Stimulated activated CD4-positive, alpha-beta T cell treated with anti-CD3 and anti-CD28 coated beads, Interleukin-4, amount 100 ng/mL, for 24 hours (primary cell): ENCODE results near the gene USP43.
"Not testable (repeated sequence)": the region's sequence is repeated elsewhere in the genome, so short reads cannot be mapped to it uniquely, and the experiment has no call there.

Experiments used
- DNase-seq: peaks from one replicate; pipeline ENCODE4 v3.0.0-alpha.2; 2020

The USP43 gene, protein sequence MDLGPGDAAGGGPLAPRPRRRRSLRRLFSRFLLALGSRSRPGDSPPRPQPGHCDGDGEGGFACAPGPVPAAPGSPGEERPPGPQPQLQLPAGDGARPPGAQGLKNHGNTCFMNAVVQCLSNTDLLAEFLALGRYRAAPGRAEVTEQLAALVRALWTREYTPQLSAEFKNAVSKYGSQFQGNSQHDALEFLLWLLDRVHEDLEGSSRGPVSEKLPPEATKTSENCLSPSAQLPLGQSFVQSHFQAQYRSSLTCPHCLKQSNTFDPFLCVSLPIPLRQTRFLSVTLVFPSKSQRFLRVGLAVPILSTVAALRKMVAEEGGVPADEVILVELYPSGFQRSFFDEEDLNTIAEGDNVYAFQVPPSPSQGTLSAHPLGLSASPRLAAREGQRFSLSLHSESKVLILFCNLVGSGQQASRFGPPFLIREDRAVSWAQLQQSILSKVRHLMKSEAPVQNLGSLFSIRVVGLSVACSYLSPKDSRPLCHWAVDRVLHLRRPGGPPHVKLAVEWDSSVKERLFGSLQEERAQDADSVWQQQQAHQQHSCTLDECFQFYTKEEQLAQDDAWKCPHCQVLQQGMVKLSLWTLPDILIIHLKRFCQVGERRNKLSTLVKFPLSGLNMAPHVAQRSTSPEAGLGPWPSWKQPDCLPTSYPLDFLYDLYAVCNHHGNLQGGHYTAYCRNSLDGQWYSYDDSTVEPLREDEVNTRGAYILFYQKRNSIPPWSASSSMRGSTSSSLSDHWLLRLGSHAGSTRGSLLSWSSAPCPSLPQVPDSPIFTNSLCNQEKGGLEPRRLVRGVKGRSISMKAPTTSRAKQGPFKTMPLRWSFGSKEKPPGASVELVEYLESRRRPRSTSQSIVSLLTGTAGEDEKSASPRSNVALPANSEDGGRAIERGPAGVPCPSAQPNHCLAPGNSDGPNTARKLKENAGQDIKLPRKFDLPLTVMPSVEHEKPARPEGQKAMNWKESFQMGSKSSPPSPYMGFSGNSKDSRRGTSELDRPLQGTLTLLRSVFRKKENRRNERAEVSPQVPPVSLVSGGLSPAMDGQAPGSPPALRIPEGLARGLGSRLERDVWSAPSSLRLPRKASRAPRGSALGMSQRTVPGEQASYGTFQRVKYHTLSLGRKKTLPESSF

DNA sequence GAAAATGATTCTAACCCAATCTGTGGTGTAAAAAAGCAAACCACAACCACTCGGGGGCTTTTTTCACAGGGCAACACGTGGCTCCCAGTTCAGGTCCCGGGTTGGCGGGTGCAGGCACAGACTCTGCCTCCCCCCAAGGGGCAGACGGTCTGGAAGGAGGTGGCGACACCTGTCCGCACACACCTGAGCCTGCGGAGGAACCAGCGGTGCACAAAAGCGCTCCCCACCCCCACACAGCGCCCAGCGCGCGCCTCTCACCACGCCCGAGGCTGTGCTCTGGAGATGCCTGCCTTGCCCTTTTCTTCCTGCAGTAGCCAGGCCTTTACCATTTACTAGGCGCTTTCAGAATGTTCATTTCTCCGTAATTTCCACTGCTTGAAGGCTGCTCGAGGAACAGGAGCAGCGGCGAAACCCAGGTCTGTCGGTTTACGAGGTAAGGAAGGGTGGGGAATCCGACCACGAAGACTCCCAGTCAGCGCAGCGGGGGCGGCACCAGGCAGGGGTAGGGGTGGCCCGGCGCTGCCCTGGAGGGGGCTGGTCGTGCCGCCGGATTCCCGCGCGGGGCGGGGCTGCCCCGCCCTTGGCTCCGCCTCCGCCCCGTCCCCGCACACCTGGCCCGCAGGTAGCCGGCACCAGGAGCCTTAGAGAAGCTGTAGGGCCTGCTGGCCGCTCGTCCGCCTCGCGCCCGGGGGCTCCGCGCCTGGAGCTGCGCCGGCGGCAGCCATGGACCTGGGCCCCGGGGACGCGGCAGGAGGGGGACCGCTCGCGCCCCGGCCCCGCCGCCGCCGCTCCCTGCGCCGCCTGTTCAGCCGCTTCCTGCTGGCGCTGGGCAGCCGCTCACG is at the start of gene USP43:
Gene USP43, plus strand, starts transcription at position 608 of the 842 bp plus-strand sequence. Its CDS starts 116 bp downstream, at position 724.
- DNase-seq, result no peak

DNA sequence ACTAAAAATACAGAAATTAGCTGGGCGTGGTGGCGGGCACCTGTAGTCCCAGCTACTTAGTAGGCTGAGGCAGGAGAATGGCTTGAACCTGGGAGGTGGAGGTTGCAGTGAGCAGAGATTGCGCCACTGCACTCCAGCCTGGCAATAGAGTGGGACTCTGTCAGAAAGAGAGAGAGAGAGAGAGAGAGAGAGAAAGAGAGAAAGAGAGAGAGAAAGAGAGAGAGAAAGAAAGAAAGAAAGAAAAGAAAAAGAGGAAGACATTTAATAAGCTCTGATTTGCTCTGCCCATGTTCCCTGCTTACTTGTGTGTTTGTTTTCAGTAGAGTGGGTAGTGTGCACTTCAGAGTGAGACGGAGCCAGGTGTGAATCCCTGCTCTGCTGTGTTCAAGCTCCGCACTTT is 47.7 kb upstream of the USP43 start:
- not testable (repeated sequence) for DNase-seq

DNA sequence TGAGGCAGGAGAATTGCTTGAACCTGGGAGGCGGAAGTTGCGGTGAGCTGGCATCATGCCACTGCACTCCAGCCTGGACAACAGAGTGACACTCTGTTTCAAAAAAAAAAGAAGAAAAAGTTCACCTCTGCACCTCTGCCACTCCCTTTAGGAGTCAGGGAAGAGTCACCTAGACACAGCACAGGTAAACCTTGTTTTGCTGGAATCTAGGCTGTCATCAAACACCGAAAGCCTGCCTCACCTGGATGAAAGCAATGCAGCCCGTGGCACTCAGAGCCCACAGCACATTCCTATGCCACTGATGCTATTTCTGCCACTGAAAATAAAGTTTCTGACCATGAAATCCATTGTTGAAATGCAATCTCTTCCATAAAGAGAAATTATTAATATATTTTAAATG is 46.7 kb upstream of the USP43 start:
- no peak for DNase-seq

DNA sequence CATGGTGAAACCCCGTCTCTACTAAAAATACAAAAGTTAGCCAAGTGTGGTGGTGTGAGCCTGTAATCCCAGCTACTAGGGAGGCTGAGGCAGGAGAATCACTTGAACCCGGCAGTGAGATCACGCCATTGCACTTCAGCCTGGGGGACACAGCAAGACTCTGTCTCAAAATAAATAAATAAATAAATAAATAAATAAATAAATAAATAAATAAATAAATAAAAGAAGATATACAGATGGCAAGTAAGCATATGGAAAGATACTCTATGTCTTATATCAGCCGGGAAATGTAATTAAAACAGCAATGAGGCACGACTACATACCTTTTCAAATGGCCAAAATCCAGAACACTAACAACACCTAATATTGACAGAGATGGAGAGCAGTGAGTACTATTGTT is 40.7 kb upstream of the USP43 start:
- DNase-seq, result not testable (repeated sequence)

DNA sequence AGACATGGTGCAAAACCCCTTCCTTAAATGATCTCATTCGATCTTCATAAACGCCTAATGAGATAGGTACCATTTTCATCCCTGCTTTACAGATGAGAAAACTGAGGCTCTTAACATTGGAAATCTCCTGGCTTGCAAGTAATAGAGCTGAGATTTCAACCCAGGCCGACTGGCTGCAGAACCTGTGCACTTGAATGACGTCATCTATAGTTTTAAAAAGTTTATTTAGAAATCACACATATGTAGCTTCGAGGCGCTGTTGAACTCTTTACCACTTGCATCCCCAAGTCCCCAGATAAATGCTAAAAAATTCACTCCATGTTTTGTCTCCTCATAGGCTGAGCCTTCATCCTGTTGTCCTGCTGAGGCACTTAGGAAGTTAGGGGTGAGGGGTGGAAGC is 38.9 kb upstream of the USP43 start:
- DNase-seq, result no peak

DNA sequence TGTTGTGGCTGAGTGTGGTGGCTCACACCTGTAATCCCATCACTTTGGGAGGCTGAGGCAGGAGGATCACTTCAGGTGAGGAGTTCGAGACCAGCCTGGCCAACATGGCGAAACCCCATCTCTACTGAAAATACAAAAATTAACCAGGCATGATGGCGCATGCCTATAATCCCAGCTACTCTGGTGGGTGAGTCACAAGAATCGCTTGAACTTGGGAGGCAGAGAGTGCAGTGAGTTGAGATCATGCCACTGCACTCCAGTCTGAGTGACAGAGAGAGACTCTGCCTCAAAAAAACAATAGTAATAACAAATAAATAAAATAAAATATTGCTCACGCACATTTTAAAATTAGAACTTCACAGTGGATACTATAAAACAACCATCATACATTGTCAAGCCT is 38.3 kb upstream of the USP43 start:
- not testable (repeated sequence) for DNase-seq

DNA sequence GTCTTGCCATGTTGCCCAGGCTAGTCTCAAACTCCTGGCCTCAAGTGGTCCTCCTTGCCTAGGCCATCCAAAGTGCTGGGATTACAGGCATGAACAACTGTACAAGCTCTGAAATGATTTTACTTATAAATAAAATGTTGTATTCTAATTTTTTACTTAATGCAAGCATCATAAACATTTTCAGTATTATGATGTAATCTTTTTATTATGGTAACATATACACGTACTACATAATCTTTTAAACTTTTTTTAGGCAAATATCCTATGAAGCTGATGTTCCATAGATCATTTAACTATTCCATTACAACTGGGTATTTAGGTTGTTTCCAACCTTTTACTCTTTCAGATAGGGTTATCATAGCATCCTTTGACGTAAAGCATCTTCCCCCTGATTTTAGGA is 33.8 kb upstream of the USP43 start:
- no peak for DNase-seq

DNA sequence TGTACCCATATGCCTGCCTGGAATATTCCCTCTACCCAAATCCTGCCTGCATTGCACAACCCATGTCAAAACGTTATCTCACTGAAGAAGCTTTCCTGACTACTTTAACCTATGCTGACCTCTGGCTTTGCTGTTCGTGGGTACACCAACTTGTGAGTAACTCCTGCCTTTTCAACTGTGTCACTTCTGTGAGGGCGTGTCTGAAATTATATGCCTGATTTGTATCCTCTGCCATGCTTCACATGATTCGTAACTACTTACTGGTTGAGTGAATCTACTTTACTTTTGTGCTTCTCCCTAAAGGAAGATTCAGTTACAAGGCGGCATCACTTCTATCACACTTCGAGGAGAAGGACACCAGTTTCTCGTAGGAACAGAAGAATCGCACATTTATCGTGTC is 33.3 kb upstream of the USP43 start:
- no peak for DNase-seq

DNA sequence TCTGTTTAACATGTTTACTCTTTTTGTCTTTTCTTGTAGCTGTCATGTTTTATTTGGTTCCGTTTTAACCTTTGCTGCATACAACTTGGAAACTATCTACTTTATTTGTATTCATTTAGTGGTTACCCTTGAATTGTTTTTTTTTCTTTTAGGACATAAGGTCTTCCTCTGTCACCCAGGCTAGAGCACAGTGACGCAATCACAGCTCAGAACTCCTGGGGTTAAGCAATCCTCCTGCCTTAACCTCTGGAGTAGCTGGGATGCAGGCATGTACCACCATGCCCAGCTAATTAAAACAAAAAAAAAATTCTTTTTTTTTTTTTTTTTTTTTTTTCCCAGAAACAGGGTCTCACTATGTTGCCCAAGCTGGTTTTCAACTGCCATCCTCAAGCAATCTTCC is 29.8 kb upstream of the USP43 start:
- DNase-seq, result no peak

DNA sequence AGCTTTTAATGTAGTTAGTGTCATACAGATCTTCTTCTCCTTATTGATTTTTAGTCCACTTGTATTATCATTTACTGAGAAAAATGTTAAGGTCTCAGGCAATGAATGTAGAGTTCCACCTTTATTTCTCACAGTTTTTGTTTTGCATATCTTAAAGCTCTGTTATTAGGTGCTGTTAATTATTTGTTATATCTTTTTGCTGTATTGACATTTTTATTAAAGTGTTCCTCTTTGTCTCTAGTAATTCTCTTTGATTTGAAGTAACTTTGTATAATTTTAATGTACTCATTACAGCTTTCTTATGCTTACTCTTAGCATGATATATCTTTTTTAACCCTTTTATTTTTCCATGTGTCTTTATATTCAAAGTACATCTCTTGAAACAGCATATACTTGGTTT is 22.4 kb upstream of the USP43 start:
- DNase-seq, result no peak

DNA sequence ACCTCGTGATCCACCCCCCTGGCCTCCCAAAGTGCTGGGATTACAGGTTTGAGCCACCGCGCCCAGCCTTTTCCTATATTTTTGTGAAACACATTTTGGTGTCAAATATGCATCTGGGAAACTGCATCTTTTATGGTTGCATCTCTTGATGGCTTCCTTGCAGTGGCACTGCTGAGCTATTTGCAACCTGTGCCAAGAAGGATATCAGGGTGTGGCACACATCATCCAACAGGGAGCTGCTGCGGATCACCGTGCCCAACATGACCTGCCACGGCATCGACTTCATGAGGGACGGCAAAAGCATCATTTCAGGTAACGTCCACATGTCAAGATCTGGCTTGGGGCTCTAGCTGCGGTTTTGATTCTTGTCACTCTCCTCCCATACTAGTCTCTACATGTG is 16.8 kb upstream of the USP43 start:
- DNase-seq, result no peak

DNA sequence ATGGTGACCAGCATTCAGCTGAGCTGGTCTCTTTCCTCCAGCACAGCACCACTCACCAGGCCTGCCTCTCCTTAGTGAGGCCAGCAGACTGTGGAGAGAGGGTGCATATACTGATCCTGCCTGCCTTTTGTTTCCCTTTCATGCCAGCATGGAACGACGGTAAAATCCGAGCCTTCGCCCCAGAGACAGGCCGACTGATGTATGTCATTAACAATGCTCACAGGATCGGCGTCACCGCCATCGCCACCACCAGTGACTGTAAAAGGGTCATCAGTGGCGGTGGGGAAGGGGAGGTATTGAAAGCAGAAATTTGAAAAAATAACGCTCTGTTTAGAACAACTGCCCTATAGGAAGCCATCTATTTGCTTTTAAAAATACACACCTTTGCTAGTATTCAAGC is 12.6 kb upstream of the USP43 start:
- no peak for DNase-seq

DNA sequence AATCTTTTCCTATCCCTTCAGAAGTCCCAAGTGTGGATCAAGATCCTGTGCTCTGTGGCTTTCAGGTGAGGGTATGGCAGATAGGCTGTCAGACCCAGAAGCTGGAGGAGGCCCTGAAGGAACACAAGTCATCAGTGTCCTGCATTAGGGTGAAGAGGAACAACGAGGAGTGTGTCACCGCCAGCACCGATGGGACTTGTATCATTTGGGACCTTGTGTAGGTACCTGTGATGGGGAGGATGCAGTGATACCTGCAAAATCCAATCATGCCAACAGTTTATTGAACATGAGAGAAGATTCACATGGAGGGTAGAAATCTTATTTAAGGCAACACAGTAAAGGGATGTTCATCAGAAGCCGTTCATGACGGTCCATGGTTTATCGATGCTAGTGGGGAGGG is 10.0 kb upstream of the USP43 start:
- DNase-seq, result no peak

DNA sequence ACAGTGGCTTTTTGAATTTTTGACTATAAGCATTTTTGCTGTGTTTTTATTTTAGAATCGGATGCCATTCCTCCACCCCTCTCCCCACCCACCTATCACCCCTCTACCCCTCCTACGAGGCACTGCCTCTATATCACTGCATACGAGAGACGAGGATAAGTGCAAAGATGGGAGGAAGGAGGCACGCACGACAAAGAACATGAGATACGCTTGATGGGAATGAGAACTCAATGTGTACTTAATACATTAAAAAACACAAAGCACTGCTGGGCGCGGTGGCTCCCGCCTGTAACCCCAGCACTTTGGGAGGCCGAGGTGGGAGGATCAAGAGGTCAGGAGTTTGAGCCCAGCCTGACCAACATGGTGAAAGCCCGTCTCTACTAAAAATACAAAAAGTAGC is 8.8 kb upstream of the USP43 start:
- no peak for DNase-seq

DNA sequence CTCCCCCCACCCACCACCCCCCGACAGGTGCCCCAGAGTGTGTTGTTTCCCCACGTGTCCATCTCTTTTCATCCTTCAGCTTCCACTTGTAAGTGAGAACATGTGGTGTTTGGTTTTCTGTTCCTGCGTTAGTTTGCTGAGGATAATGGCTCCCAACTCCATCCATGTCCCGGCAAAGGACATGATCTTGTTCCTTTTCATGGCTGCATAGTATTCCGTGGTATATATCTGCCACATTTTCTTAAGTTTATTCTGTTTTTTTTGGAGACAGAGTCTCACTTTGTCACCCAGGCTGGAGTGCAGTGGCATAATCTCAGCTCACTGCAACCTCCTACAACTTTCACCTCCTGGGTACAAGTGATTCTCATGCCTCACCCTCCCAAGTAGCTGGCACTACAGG is 4.9 kb upstream of the USP43 start:
- DNase-seq, result not testable (repeated sequence)

DNA sequence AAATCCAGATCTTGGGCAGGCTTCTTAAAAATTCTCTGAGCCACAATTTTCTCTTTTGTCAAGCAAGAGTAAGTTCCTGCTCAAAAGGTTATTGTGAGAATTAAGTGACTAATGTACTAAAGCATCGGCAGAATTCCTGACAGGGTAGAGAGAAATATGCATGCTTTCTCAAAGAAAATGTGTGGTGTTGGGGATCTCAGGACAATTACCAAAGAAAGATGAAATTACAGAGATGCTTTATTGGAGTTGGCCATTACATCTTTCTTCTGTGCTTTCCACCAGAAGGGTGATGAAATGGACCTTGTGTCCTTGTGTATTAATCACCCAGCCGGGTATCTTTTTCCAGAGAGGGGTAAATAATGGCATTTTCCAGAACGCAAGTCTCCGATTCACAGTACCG is 1.7 kb upstream of the USP43 start:
- no peak for DNase-seq

DNA sequence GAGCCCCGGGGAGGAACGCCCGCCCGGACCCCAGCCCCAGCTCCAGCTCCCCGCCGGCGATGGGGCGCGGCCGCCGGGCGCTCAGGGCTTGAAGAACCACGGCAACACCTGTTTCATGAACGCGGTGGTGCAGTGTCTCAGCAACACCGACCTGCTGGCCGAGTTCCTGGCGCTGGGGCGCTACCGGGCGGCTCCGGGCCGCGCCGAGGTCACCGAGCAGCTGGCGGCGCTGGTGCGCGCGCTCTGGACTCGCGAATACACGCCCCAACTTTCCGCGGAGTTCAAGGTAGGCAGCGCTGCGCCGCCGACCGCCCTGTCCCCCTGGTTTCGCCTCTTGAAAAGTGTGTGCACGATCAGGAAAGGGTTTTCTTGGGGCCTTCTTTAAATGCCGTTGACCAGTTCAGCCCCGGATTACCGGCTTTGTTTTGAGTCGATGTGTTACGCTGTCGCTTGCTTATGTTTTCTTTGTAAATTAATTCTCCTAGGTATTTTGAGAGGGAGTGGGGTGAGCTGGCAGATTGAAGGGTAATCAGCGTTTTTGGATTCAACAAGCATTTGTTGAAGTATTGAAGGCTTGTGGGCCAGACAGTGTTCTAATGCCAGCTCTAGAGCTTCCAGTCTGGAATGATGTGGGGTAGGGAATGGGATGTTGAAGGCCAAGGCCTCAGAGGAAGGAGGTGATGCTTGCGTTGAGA is 681 bp downstream of the USP43 start:
- no peak for DNase-seq

DNA sequence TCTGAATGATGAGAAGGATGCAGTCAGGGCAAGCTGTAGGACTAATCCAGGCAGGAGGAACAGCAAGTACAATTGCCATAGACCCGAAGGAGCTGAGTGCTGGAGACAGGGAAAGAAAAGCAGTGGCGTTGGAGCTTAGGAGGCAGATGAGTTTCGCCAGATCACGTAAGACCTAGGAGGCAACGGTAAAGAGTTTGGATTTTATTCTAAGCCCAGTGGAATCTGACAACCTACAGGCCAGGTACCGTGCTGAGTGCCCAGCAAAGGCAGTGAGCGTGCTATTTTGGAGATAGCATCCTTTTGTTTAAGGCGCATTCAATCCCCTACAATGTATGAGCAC is 1.2 kb downstream of the USP43 start:
- no peak for DNase-seq

DNA sequence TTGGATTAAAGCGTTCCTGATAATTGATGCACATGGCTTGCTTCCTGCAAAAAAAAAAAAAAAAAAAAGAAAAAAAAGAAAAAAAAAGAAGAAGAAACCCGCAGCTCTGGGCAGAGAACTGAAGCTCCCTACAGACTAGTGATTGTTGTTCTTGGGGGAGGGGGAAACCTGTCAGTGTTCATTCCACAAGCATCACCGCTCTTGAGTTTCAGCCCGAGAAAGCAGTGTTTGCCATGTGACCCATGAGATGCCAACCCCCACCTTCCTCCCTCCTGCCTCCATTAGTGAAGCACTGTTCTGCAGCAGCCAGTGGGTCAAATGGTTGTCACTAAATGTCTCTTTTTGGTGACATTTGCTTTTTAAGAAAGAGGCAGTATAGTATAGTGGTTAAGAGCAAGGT is 1.7 kb downstream of the USP43 start:
- no peak for DNase-seq

DNA sequence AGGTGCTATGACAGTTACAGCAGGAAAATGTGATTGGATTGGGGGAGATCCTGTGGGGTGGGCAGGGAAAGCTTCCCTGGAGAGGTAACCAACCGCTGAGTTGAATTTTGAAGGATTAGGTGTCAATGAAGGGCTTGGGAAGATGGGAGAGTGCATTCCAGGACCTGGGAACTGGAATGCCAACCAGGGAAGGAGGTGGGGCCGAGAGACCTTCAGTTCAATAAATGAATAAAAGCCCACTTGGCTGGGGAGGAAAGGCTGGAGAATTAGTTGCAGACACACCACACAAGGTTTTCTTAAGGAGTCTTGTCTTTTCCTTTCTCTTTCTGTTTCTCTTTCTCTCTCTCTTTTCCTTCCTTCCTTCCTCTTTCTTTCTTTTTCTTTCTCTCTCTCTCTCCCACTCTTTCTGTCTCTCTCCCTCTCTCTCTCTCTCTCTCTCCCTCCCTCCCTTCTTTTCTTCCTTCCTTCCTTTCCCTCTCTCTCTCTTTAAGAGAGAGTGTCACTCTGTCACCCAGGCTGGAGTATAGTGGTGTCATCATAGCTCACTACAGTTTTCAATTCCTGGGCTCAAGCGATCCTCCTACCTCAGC is 3.3 kb downstream of the USP43 start:
- no peak for DNase-seq

DNA sequence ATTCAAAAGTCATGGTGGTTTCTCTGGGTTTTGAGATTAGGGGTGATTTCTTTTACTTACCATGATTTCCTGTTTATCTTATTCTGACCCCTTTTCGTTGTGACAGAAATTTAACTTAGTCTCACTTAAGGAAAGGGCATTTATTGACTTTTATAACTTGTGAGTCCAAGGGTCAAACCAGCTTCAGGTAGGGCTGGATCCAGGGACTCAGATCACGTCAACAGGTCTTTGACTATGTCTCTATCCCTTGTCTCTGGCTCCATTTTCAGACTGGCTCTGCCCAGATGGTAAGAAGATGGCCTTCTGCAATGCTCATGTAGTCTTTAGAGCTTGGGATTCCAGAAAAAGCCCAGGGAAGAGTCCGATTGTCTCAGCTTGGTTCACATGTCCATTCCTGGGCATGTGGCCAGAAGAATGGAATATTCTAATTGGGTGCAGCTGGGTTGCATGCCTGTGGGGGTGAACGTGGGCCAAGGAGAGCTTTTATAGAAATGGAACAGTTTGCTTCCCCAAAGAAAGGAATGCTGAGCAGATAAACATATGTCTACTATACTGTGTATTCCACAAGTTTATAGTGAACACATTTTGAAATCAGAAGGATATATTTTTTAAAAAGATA is 13.4 kb downstream of the USP43 start:
- DNase-seq, result no peak
